ENCODE data around the gene ZNF12. TPM values are rescaled to one million over a fixed set of nuclear protein-coding genes. Genes with fewer than 3 reads are reported as not detected.

ZNF12 gene
- total and polyA plus RNA-seq, 4 donors: 4.4 to 9.9 (median 7.6) TPM

DNA sequence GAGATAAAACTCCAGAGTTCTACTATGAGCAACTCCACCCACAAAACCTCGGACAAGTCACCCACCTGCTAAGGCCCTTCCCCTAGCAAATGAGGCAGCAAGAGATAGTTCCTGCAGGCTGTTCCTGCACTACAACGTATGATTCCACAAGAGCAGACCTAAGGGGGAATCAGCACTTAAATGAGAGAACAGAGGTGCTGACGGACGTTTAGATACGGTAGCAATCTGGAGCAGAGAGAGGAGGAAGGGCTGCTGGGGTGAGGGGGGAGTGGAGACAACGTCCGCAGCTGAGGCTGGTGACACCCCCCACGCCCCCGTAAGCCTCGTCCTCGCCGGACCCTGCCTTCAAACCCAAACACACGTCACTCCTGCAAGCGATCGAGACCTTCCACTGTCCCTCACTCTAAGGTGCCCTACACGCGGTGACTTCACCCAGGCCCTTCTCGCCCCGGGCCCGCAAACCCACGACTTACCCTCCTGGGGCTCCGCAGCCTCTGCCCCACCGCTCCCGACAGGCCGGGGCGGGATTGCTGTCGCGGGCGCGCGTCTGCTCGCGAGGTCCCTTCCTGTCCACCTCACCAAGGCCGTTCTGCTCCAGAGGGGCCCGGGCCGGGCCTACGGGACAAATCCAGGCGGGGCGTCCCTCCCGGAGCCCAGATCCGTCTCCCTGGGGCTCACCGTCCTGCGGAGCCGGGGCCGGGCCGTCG lies 635 bp downstream of the ZNF12 start:
- peak; percentile 51 for DNase-seq (ENCODE audit: low spot score)
- under 1% methylated on average over 47 of the region's 47 CpGs for WGBS
- peak overlapping the region; percentile 66 to 80 for H3K27ac ChIP-seq (ENCODE audit: low read depth in 1 of 2, low read length in 2 of 2)
- TF ChIP-seq TAF1 (conservative IDR thresholded peaks at IDR 0.05): no peak
- TF ChIP-seq FOXA2 (IDR thresholded peaks at IDR 0.05): no peak
- H3K4me1 ChIP-seq (ENCODE audit: control insufficient read depth in 4 of 4, insufficient read depth in 4 of 4, low read length in 3 of 4): peaks cover 0 to 33% (median 18%) of the 10 kb centered on the region in 4 donors
- H3K4me3 ChIP-seq (ENCODE audit: low read depth in 1 of 3, low read length in 3 of 3): peak overlapping the region; percentile 56 to 98 (median 85)
- H3K9me3 ChIP-seq (ENCODE audit: control insufficient read depth in 4 of 4, low read length in 3 of 4): peaks cover 3 to 17% (median 10%) of the 10 kb centered on the region in 4 donors
- peak overlapping the region; percentile 40 to 63 for H3K9ac ChIP-seq (ENCODE audit: low read depth in 1 of 2, low read length in 2 of 2)
- H3K36me3 ChIP-seq (ENCODE audit: control insufficient read depth in 4 of 4, insufficient read depth in 3 of 4, low read depth in 1 of 4, low read length in 3 of 4): peaks cover 4 to 26% (median 20%) of the 10 kb centered on the region in 4 donors
- H3K27me3 ChIP-seq (ENCODE audit: control insufficient read depth in 4 of 4, insufficient read depth in 4 of 4, low read length in 3 of 4): no peaks in the 10 kb centered on the region

DNA sequence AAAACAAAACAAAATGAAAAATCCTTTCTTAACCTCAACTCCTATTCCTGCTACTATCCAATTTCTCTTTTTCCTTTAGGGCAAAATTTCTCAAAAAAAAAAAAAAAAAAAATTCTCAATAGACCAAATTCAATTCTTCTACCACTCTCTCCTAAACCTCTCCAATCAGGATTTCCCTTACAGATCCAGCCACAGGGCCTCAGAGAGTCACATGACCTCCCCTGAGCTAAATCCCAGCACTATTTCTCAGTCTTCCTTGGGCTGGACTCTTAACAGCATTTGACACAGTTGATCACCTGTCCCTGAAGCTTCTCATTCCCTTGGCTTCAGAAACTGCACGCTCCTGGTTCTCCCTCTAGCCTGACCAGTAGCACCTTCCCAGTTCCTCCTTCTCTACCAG lies 4.9 kb downstream of the ZNF12 start:
- DNase-seq (ENCODE audit: low spot score): no peak
- H3K27ac ChIP-seq (ENCODE audit: low read depth in 1 of 2, low read length in 2 of 2): no peak overlapping the region
- no peaks in the 10 kb centered on the region for H3K27me3 ChIP-seq (ENCODE audit: control insufficient read depth in 4 of 4, insufficient read depth in 4 of 4, low read length in 3 of 4)
- H3K9ac ChIP-seq (ENCODE audit: low read depth in 1 of 2, low read length in 2 of 2): no peak overlapping the region
- peaks cover 26 to 64% (median 57%) of the 10 kb centered on the region in 4 donors for H3K36me3 ChIP-seq (ENCODE audit: control insufficient read depth in 4 of 4, insufficient read depth in 3 of 4, low read depth in 1 of 4, low read length in 3 of 4)
- TF ChIP-seq JUND (IDR thresholded peaks at IDR 0.05) (no peak), NR2F2 (IDR thresholded peaks at IDR 0.05) (no peak), RAD21 (IDR thresholded peaks at IDR 0.05) (no peak), EGR1 (IDR thresholded peaks at IDR 0.05; ENCODE audit: low read depth in 2 of 2) (no peak), SP1 (IDR thresholded peaks at IDR 0.05) (no peak), TAF1 (conservative IDR thresholded peaks at IDR 0.05) (no peak), RXRA (IDR thresholded peaks at IDR 0.05) (no peak), GABPA (IDR thresholded peaks at IDR 0.05 in 1 of 2, conservative IDR thresholded peaks at IDR 0.05 in 1 of 2) (no peak)
- TF ChIP-seq, protein P1, sequence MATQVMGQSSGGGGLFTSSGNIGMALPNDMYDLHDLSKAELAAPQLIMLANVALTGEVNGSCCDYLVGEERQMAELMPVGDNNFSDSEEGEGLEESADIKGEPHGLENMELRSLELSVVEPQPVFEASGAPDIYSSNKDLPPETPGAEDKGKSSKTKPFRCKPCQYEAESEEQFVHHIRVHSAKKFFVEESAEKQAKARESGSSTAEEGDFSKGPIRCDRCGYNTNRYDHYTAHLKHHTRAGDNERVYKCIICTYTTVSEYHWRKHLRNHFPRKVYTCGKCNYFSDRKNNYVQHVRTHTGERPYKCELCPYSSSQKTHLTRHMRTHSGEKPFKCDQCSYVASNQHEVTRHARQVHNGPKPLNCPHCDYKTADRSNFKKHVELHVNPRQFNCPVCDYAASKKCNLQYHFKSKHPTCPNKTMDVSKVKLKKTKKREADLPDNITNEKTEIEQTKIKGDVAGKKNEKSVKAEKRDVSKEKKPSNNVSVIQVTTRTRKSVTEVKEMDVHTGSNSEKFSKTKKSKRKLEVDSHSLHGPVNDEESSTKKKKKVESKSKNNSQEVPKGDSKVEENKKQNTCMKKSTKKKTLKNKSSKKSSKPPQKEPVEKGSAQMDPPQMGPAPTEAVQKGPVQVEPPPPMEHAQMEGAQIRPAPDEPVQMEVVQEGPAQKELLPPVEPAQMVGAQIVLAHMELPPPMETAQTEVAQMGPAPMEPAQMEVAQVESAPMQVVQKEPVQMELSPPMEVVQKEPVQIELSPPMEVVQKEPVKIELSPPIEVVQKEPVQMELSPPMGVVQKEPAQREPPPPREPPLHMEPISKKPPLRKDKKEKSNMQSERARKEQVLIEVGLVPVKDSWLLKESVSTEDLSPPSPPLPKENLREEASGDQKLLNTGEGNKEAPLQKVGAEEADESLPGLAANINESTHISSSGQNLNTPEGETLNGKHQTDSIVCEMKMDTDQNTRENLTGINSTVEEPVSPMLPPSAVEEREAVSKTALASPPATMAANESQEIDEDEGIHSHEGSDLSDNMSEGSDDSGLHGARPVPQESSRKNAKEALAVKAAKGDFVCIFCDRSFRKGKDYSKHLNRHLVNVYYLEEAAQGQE (IDR thresholded peaks at IDR 0.05): no peak
- TF ChIP-seq, protein P2, sequence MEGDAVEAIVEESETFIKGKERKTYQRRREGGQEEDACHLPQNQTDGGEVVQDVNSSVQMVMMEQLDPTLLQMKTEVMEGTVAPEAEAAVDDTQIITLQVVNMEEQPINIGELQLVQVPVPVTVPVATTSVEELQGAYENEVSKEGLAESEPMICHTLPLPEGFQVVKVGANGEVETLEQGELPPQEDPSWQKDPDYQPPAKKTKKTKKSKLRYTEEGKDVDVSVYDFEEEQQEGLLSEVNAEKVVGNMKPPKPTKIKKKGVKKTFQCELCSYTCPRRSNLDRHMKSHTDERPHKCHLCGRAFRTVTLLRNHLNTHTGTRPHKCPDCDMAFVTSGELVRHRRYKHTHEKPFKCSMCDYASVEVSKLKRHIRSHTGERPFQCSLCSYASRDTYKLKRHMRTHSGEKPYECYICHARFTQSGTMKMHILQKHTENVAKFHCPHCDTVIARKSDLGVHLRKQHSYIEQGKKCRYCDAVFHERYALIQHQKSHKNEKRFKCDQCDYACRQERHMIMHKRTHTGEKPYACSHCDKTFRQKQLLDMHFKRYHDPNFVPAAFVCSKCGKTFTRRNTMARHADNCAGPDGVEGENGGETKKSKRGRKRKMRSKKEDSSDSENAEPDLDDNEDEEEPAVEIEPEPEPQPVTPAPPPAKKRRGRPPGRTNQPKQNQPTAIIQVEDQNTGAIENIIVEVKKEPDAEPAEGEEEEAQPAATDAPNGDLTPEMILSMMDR (IDR thresholded peaks at IDR 0.05; ENCODE audit: low read depth, low read length, missing input control): no peak
- TF ChIP-seq, protein P3, sequence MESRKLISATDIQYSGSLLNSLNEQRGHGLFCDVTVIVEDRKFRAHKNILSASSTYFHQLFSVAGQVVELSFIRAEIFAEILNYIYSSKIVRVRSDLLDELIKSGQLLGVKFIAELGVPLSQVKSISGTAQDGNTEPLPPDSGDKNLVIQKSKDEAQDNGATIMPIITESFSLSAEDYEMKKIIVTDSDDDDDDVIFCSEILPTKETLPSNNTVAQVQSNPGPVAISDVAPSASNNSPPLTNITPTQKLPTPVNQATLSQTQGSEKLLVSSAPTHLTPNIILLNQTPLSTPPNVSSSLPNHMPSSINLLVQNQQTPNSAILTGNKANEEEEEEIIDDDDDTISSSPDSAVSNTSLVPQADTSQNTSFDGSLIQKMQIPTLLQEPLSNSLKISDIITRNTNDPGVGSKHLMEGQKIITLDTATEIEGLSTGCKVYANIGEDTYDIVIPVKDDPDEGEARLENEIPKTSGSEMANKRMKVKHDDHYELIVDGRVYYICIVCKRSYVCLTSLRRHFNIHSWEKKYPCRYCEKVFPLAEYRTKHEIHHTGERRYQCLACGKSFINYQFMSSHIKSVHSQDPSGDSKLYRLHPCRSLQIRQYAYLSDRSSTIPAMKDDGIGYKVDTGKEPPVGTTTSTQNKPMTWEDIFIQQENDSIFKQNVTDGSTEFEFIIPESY (IDR thresholded peaks at IDR 0.05): no peak
- 94% methylated on average over 1 of the region's 1 CpG for WGBS
- H3K9me3 ChIP-seq (ENCODE audit: control insufficient read depth in 4 of 4, low read length in 3 of 4): peaks cover 26 to 42% (median 39%) of the 10 kb centered on the region in 4 donors
- H3K4me3 ChIP-seq (ENCODE audit: low read depth in 1 of 3, low read length in 3 of 3): no peak overlapping the region
- H3K4me1 ChIP-seq (ENCODE audit: control insufficient read depth in 4 of 4, insufficient read depth in 4 of 4, low read length in 3 of 4): peaks cover 0 to 16% (median 10%) of the 10 kb centered on the region in 4 donors

All from liver (tissue), 9 donors.